GM12892 (cell line): ENCODE data around the gene SAXO2.
"Not testable (repeated sequence)": the region's sequence is repeated elsewhere in the genome, so short reads cannot be mapped to it uniquely, and the experiment has no call there.

Experiments used
- DNase-seq: peaks from one replicate; pipeline ENCODE4 v3.0.0; 2011; ENCODE audit not compliant: insufficient read length
- FAIRE-seq: peaks from 2 replicates; lab custom pipeline; 2011; peaks lifted over from hg19 to GRCh38; lab: Jason Lieb, UNC
- POLR2A ChIP-seq: IDR thresholded peaks from 2 replicates; pipeline ENCODE4 v1.6.1; 2011; ENCODE audit warnings: low read depth, low read length, control low read depth
- POLR2AphosphoS5 ChIP-seq: IDR thresholded peaks from 2 replicates; pipeline ENCODE4 v1.6.1; 2011; ENCODE audit warnings: low read depth, low read length, control low read depth
- TAF1 ChIP-seq: IDR thresholded peaks from 2 replicates; pipeline ENCODE4 v1.6.1; 2011; ENCODE audit warnings: low read depth, mild to moderate bottlenecking, control low read depth, low read length, borderline replicate concordance

The SAXO2 gene

GRCh38 chr15:82298520-82298919 lies 35.9 kb downstream of the SAXO2 start:
- no peak for FAIRE-seq
- no peak for DNase-seq
- TF ChIP-seq POLR2A = no peak
- no peak for TF ChIP-seq TAF1
- TF ChIP-seq POLR2AphosphoS5 = no peak

GRCh38 chr15:82299511-82299914 lies 36.9 kb downstream of the SAXO2 start:
- DNase-seq, FAIRE-seq: not testable (repeated sequence)

GRCh38 chr15:82300326-82300725 lies 37.7 kb downstream of the SAXO2 start:
- not testable (repeated sequence) for DNase-seq, FAIRE-seq

- TF ChIP-seq TAF1 = no peak
- TF ChIP-seq POLR2A = no peak
- no peak for TF ChIP-seq POLR2AphosphoS5
- FAIRE-seq (no peak), DNase-seq (no peak)
These were observed 38.3 kb downstream of the SAXO2 start for GRCh38 chr15:82300883-82301282.

DNA sequence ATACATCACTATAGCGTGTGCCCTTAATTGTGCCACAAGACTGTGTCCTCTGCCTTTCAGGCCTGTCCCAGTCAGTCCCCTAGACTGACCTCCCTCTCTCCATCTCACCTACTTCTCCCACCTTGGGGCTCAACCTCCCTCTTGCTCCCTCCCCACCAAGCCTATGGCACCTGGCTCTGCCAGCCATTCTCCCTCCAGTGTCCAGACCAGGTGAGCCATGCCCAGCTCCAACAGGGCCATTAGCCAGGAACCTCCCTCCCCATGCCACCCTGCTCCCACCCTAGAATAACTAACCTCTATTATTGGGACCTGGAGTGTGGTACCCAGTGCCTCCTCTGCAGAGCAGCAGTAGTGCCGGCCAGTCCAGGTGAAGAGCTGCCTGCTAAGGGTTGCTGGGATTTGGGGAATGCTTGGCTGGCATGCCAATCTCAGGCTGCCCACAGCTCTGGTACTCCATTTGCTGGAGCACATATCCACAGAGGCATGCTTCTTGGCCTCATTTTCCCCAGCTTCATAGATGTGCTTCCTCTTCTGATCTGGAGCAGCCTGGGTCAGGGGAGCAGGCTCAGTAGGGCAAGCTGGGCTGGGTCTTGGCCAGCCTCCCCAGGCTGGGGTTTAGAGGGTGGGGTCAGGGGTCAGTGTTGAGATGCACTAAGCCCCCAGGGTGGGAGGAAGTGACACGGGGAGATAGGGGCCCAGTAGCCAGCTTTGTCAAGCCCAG lies 38.8 kb downstream of the SAXO2 start:
- FAIRE-seq (no peak), DNase-seq (no peak)
- TF ChIP-seq POLR2A (no peak), POLR2AphosphoS5 (no peak), TAF1 (no peak)

DNA sequence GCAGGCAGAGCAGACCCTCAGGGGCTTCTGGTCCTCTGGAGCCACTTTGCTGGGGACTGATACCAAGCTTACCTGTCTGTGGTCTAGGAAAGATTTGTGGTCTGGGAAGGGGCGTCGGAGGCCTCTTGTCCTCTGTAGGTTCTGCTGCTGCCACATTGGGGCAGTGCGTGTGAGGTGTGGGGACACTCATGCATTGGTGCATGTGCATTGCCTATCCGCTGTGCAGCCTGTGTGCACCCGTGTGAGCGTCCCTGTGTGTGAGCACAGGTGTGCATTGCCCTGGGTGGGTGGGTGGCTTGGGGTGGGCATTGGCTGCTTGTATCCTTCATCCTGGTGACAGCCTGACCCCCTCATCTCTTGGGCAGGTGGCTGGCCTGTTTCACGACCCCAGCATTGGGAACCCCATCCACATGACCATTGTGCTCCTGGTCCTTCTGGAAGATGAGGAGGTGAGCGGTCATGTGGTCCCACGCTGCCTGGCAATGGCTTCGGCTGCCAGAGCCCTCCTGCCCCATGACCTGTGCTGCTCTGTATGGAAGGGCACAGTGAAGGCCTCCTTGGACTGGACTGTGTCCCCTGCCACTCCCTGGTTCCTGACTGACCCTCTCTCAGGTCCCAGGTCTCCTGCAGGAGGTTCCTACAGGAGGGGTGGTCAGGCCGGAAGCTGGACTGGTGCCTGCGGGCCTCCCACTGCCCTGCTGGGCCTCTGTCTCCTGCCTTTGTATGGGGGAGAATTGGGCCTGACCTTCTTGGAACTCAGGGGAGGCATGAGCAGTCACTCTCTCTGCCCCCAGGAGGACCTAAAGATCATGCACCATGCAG lies 41.5 kb downstream of the SAXO2 start:
- no peak for FAIRE-seq
- TF ChIP-seq POLR2A (no peak), TAF1 (no peak), POLR2AphosphoS5 (no peak)
- DNase-seq = no peak

DNA sequence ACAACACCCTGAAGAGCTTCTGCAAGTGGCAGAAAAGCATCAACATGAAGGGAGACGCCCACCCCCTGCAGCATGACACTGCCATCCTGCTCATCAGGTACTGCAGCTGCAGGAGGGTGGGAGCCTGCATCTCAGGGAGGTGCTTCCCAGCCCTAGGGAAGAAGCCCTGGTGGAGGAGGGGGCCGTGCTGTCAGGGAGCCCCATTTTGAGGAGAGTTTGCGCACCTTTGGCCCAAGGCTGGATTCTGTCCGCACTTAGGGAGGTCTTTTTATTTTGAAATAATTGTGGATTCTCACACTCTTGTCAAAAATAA lies 42.1 kb downstream of the SAXO2 start:
- DNase-seq (no peak), FAIRE-seq (no peak)
- TF ChIP-seq TAF1 (no peak), POLR2A (no peak), POLR2AphosphoS5 (no peak)

GRCh38 chr15:82305621-82306048 lies 43.0 kb downstream of the SAXO2 start:
- DNase-seq (no peak), FAIRE-seq (no peak)
- no peak for TF ChIP-seq POLR2AphosphoS5
- no peak for TF ChIP-seq POLR2A
- no peak for TF ChIP-seq TAF1

- no peak for TF ChIP-seq POLR2A
- no peak for TF ChIP-seq POLR2AphosphoS5
- TF ChIP-seq TAF1 = no peak
- no peak for DNase-seq
- no peak for FAIRE-seq
These were observed 44.4 kb downstream of the SAXO2 start for GRCh38 chr15:82306791-82307713.

DNA sequence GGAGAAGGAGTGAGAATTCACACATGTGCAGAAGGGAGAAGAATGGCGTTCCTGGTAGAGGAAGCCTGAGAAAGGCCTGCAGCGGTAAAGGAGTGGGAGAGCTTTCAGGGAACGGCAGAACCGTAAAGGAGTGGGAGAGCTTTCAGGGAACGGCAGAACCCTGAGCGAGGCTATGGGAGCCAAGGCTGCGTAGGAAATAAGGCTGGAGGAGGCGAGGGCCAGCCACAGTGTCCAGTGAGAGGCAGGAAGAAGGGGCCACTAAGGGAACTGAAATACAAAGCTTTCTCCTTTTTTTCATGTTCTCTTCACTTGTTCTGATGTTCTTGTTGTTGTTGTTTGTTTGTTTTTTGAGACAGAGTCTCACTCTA lies 45.1 kb downstream of the SAXO2 start:
- FAIRE-seq (no peak), DNase-seq (no peak)
- TF ChIP-seq POLR2A (no peak), POLR2AphosphoS5 (no peak), TAF1 (no peak)

GRCh38 chr15:82309802-82310201 lies 47.2 kb downstream of the SAXO2 start:
- TF ChIP-seq TAF1 (no peak), POLR2A (no peak)
- DNase-seq (no peak), FAIRE-seq (no peak)

- not testable (repeated sequence) for DNase-seq, FAIRE-seq
These were observed 48.7 kb downstream of the SAXO2 start for GRCh38 chr15:82311321-82311720.
